Neural crest cell (in vitro differentiated cells): ENCODE measurements around the gene TRABD2B. TPM values are rescaled to one million over a fixed set of nuclear protein-coding genes. Genes with fewer than 3 reads are reported as not detected.

Source experiments
- DNase-seq: peaks from one replicate; pipeline ENCODE4 v3.0.0; 2021; ENCODE audit warnings: low read depth, mixed read lengths, low spot score
- H3K27ac Mint-ChIP-seq: one replicate; pipeline ENCODE4 v1.8.0; 2021; ENCODE audit warnings: mild to moderate bottlenecking, mixed read lengths; ENCODE audit not compliant: unreplicated experiment
- H3K27me3 Mint-ChIP-seq: 2 replicates; pipeline ENCODE4 v1.8.0; 2021; ENCODE audit warnings: low read depth, mild to moderate bottlenecking, mixed read lengths
- H3K36me3 Mint-ChIP-seq: 2 replicates; pipeline ENCODE4 v1.8.0; 2021; ENCODE audit warnings: low read depth, mild to moderate bottlenecking, mixed read lengths
- H3K4me1 Mint-ChIP-seq: 2 replicates; pipeline ENCODE4 v1.8.0; 2021; ENCODE audit warnings: mixed read lengths
- H3K4me3 Mint-ChIP-seq: one replicate; pipeline ENCODE4 v1.8.0; 2021; ENCODE audit warnings: mild to moderate bottlenecking, mixed read lengths
- H3K9me3 Mint-ChIP-seq: 2 replicates; pipeline ENCODE4 v1.8.0; 2021; ENCODE audit warnings: mixed read lengths
- CTCF ChIP-seq: fragments of 200-600 bp; sonication (generic); conservative IDR thresholded peaks from 2 replicates; pipeline ENCODE4 v1.5.0; 2021; ENCODE audit warnings: antibody characterized with exemption, mild to moderate bottlenecking
- total RNA-seq: library from RNA; stranded (reverse); gene quantifications from 2 replicates; pipeline ENCODE4 v1.2.1, GENCODE V29; 2021

The TRABD2B gene
- total RNA-seq, 1 donor from 2014 or later: 0.49 TPM

DNA sequence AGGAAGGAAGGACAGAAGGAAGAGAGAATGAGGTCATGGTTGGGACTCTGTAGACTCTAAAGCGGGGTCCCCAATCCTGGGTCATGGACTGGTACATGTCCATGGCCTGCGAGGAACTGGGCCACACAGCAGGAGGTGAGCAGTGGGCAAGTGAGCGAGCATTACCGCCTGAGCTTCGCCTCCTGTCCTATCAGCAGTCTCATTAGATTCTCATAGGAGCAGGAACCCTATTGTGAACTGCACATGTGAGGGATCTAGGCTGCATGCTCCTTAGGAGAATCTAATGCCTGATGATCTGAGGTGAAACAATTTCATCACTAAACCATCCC, 128.9 kb downstream of the TRABD2B start:
- Mint-ChIP-seq H3K4me1 (no peaks in the 10 kb centered on the region), H3K27ac (no peak overlapping the region), H3K9me3 (no peaks in the 10 kb centered on the region), H3K27me3 (peaks cover 4% of the 10 kb centered on the region), H3K4me3 (no peak overlapping the region), H3K36me3 (no peaks in the 10 kb centered on the region)
- no peak for TF ChIP-seq CTCF
- no peak for DNase-seq

DNA sequence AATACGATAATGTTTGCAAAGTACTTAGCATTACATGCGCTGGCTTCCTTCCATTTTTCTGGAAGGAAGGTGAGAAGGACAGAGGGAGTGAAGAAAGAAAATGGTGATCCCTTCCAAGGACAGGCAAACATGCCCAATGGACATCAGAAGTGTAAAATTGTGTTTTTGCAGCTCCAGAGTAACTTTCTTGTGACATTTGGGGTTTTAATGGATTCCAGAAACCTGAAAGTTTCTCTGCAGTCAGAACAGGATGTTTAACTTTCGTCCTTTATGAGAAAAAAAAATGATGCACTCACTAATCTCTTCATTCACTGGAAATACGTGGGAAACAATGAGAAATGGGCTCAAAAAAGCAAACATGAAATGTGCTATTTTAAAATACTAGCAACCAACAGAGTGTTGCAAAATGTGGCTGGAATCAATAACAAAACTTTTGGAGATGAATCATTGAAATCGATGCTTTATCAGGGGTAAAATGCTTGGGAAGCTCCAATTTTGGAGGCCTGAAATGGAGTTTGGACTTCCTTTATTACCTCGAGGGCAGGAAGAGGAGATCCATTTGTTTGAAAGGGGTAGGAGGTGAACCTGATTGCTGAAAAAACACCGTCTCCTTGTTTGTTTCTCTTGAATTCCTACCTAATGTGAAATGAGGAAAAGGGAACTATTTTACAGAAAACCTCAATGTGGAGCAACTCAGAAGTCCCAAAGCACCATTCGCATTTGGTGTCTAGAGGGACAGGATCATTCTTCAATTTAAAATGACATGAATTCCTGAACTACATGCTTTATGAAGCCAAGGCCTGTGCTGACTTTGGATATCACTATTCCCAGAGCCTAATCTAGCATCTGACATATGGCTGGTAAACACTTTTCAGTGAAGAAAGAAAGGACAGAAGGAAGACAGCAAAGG, 129.5 kb downstream of the TRABD2B start:
- Mint-ChIP-seq H3K4me3 (no peak overlapping the region), H3K9me3 (no peaks in the 10 kb centered on the region), H3K4me1 (no peaks in the 10 kb centered on the region), H3K36me3 (no peaks in the 10 kb centered on the region), H3K27ac (no peak overlapping the region), H3K27me3 (peaks cover 4% of the 10 kb centered on the region)
- no peak for TF ChIP-seq CTCF
- DNase-seq: no peak

- DNase-seq: no peak
- Mint-ChIP-seq H3K36me3 (no peaks in the 10 kb centered on the region), H3K27ac (no peak overlapping the region), H3K9me3 (no peaks in the 10 kb centered on the region), H3K4me1 (no peaks in the 10 kb centered on the region), H3K27me3 (peaks cover 4% of the 10 kb centered on the region), H3K4me3 (no peak overlapping the region)
- no peak for TF ChIP-seq CTCF
Observed at GRCh38 chr1:47866601-47867437, 130.4 kb downstream of the TRABD2B start.

DNA sequence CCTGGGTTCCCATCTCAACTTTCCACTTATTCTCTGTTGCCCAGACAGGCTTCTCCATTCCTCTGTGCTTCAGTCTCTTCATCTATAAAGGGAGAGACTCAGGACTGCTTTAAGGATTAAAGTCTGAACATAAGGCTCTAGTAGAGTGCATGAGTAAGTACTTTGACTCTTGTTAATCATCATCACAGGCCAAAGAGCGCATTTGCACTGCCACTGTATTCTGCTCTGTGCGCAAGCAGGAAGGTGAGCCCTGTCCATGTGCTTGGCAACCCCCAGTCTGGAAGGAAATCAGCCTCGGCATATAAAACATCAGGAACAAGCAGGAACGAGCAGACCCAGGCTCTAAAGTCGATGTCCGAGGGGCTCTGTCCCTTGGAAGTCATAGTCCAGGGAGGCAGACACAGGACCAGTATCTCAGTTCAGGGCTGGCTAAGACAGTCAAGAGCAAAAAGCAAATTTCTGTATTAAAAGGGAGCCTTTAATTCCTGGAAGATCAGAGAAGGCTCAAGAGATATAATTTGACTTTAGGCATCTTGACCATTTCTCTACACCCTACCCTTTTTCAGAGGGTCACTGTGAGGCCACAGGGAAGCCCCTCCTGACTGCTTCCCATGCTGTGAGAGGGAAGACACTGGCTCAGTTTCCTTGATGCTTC, 131.2 kb downstream of the TRABD2B start:
- Mint-ChIP-seq H3K27me3 (peaks cover 4% of the 10 kb centered on the region), H3K4me3 (no peak overlapping the region), H3K36me3 (no peaks in the 10 kb centered on the region), H3K4me1 (no peaks in the 10 kb centered on the region), H3K27ac (no peak overlapping the region), H3K9me3 (no peaks in the 10 kb centered on the region)
- no peak for TF ChIP-seq CTCF
- no peak for DNase-seq

- Mint-ChIP-seq H3K36me3 (no peaks in the 10 kb centered on the region), H3K4me1 (no peaks in the 10 kb centered on the region), H3K27ac (peak overlapping the region; percentile 70), H3K4me3 (no peak overlapping the region), H3K9me3 (no peaks in the 10 kb centered on the region), H3K27me3 (no peaks in the 10 kb centered on the region)
- no peak for TF ChIP-seq CTCF
- DNase-seq: no peak
Observed at GRCh38 chr1:47859092-47859743, 138.0 kb downstream of the TRABD2B start.
